OCI-LY7 (cell line): Measurements from ENCODE around the gene NDC1. TPM values are rescaled to one million over a fixed set of nuclear protein-coding genes. Genes with fewer than 3 reads are reported as not detected.

Experiments used
- BruUV-seq: library from RNA; stranded (reverse); fragments of 400-500 nt; replicated peaks from 2 replicates; lab custom pipeline; 2021; lab: Mats Ljungman, UMichigan
- CTCF ChIA-PET: fragments of 300-600 bp; sonication (Branson Sonifier 250); formaldehyde crosslinking; loops from one replicate; lab custom pipeline; 2022; ENCODE audit warnings: antibody characterized with exemption; ENCODE audit not compliant: unreplicated experiment; lab: Charles Lee
- POLR2A ChIA-PET: fragments of 300-600 bp; sonication (Branson Sonifier 250); formaldehyde crosslinking; loops from one replicate; lab custom pipeline; 2022; ENCODE audit warnings: antibody characterized with exemption; lab: Charles Lee
- DNase-seq: peaks from one replicate; pipeline ENCODE4 v3.0.0-alpha.2; 2015; ENCODE audit warnings: low spot score
- H2AFZ ChIP-seq: fragments of 200-600 bp; sonication (generic), shearing (Covaris generic); 2 replicates; pipeline ENCODE4 v1.6.1; 2014; ENCODE audit warnings: mild to moderate bottlenecking, antibody characterized with exemption, low read length, moderate library complexity
- H3K27ac ChIP-seq: fragments of 200-600 bp; sonication (generic); 2 replicates; pipeline ENCODE4 v1.5.1; 2014; ENCODE audit warnings: mixed run types, low read depth, mild to moderate bottlenecking, moderate library complexity, low read length, inconsistent platforms; ENCODE audit not compliant: poor library complexity, severe bottlenecking
- H3K36me3 ChIP-seq: fragments of 200-600 bp; sonication (generic); 2 replicates; pipeline ENCODE4 v1.6.1; 2014; ENCODE audit warnings: mild to moderate bottlenecking, antibody characterized with exemption, low read length, moderate library complexity, mixed read lengths; ENCODE audit not compliant: insufficient read depth
- H3K4me1 ChIP-seq: fragments of 200-600 bp; sonication (generic); 2 replicates; pipeline ENCODE4 v1.5.1; 2014; ENCODE audit warnings: mild to moderate bottlenecking, low read length; ENCODE audit not compliant: insufficient read depth, poor library complexity, severe bottlenecking
- H3K4me2 ChIP-seq: fragments of 200-600 bp; sonication (generic); 2 replicates; pipeline ENCODE4 v1.6.1; 2014; ENCODE audit warnings: mild to moderate bottlenecking, low read length
- H3K4me3 ChIP-seq: fragments of 200-600 bp; sonication (generic); 2 replicates; pipeline ENCODE4 v1.5.1; 2014; ENCODE audit warnings: mild to moderate bottlenecking, low read depth, low read length; ENCODE audit not compliant: poor library complexity, severe bottlenecking
- H3K79me2 ChIP-seq: fragments of 200-600 bp; sonication (generic); 2 replicates; pipeline ENCODE4 v1.6.1; 2016; ENCODE audit warnings: low read depth, mild to moderate bottlenecking, low read length, moderate library complexity, mixed read lengths; ENCODE audit not compliant: insufficient read depth
- H3K9me2 ChIP-seq: fragments of 200-600 bp; sonication (generic); 2 replicates; pipeline ENCODE4 v1.6.1; 2016; ENCODE audit warnings: mild to moderate bottlenecking, low read length, mixed read lengths; ENCODE audit not compliant: insufficient read depth
- H3K9me3 ChIP-seq: fragments of 200-600 bp; sonication (generic); 2 replicates; pipeline ENCODE4 v1.6.1; 2014; ENCODE audit warnings: mild to moderate bottlenecking, mixed run types, low read length, mixed read lengths
- H4K20me1 ChIP-seq: fragments of 200-600 bp; sonication (generic); 2 replicates; pipeline ENCODE4 v1.6.1; 2014; ENCODE audit warnings: mild to moderate bottlenecking, antibody characterized with exemption, low read length, moderate library complexity, mixed read lengths; ENCODE audit not compliant: insufficient read depth
- CTCF ChIP-seq: fragments of 200-600 bp; sonication (generic); conservative IDR thresholded peaks from 2 replicates; pipeline ENCODE4 v1.5.1; 2014; ENCODE audit warnings: mild to moderate bottlenecking, antibody characterized with exemption, low read length, moderate library complexity, mixed read lengths
- EZH2phosphoT487 ChIP-seq: fragments of 200-600 bp; sonication (generic); IDR thresholded peaks from 2 replicates; pipeline ENCODE4 v1.6.1; 2018; ENCODE audit warnings: low read depth, borderline replicate concordance, mild to moderate bottlenecking, mixed run types, antibody characterized with exemption, low read length, moderate library complexity, mixed read lengths
- intact Hi-C: fragments of 100-400 bp; cut with micrococcal nuclease; formaldehyde crosslinking; loops from one replicate; pipeline ENCODE4 v1.10.0; 2022; ENCODE audit not compliant: unreplicated experiment
- total RNA-seq, 2 experiments: library from RNA; depleted of rRNA in 1 of 2; stranded (reverse); fragments of >200 nt in 1 of 2; shearing (Covaris generic) in 1 of 2; gene quantifications; 2 replicates each; pipeline ENCODE4 v1.2.3, GENCODE V29; 2014 to 2022

Gene NDC1
- total RNA-seq, 2 experiments from 2014 or later: 51.8 to 71.5 TPM

DNA sequence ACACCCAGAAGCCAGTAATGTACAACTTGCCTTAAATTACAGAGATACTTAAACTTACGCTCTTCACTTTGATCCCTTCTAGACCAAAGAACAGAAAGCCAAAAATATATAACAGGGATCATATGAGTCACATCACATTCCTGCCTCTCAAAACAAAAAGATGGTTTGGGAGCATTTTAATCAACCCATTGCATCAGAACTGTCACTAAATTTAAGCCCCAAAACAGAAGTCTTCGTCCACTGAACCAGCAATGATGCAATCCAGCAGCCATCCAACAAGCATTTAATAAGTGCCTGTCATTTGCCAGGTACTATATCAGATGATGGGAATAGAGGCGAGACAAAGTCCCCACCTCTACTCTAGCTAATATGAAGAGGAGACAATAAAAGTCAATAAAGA lies 56.4 kb downstream of the NDC1 start:
- H3K79me2 ChIP-seq: peaks cover 7% of the 10 kb centered on the region; the same call in 1 of the 2 replicates
- H3K4me1 ChIP-seq: no peaks in the 10 kb centered on the region
- no peak for DNase-seq
- peaks cover 96% of the 10 kb centered on the region for H3K36me3 ChIP-seq
- ChIA-PET CTCF (no interaction called here), POLR2A (interaction anchor here (0.7 kb wide), 1 partner anchor 231 kb away, joined by 3 read pairs; no protein-coding TSS in a partner anchor)
- no peaks in the 10 kb centered on the region for H3K9me3 ChIP-seq
- no peak overlapping the region for H3K4me2 ChIP-seq
- no peaks in the 10 kb centered on the region for H3K9me2 ChIP-seq
- H3K4me3 ChIP-seq: no peak overlapping the region
- H3K27ac ChIP-seq: no peak overlapping the region
- H4K20me1 ChIP-seq: peaks cover 5% of the 10 kb centered on the region; the same call in 1 of the 2 replicates
- intact Hi-C loops: no loop called here
- no peak overlapping the region for H2AFZ ChIP-seq
- no peak for TF ChIP-seq CTCF
- no peak for TF ChIP-seq EZH2phosphoT487
- no TSS peak for BruUV-seq

DNA sequence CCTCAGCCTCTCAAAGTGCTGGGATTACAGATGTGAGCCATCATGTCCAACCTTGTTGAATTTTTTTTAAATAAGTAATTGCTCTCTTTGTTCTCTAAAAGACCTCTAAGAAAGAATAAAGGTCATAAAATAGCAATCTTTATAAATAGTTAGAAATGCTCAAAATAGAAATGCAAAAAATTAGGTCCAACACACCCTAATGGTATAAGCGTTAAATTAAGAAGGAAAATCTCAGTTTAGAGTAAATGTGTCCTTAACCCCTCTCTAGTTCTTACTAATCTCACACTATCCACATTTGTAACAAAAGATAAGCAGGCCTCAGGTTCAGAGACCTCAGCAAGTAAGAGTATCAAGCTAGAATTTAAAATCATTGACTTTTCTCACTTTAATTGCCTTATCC lies 60.8 kb downstream of the NDC1 start:
- TF ChIP-seq EZH2phosphoT487 (no peak), CTCF (no peak)
- BruUV-seq: no TSS peak
- H3K79me2 ChIP-seq: peaks cover 11% of the 10 kb centered on the region; the same call in 1 of the 2 replicates
- H3K9me2 ChIP-seq: no peaks in the 10 kb centered on the region
- ChIA-PET POLR2A (interaction anchor here (0.6 kb wide), 2 partner anchors 12 to 13 kb away, joined by 3 read pairs; no protein-coding TSS in a partner anchor), CTCF (no interaction called here)
- no peak for DNase-seq
- intact Hi-C loops: no loop called here
- H3K4me3 ChIP-seq: no peak overlapping the region
- H3K4me2 ChIP-seq: no peak overlapping the region
- no peaks in the 10 kb centered on the region for H3K4me1 ChIP-seq
- no peak overlapping the region for H2AFZ ChIP-seq
- peaks cover 95% of the 10 kb centered on the region for H3K36me3 ChIP-seq
- no peaks in the 10 kb centered on the region for H3K9me3 ChIP-seq
- no peak overlapping the region for H3K27ac ChIP-seq
- peaks cover 5% of the 10 kb centered on the region; the same call in 1 of the 2 replicates for H4K20me1 ChIP-seq

DNA sequence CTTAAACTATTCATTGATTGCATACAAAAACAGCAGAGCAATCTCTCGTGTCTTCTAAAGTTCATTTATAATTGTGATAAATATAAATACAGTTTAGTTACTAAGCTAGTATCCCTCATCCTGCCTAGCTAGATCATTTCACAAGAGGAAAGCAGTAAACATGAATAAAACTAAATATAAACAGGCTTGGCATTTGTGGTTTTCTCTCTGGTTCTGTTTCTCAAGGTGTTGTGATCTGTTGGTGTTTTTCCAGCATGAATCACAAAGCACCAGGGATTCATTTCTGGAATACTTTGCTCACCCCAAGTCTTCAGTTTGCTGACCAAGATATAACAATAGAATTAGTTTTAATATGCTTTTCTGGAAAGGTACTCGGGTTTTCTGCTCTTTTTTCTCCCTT lies 66.4 kb downstream of the NDC1 start:
- Histone ChIP-seq H3K9me2 (no peaks in the 10 kb centered on the region), H3K4me2 (no peak overlapping the region), H3K4me3 (no peak overlapping the region), H3K79me2 (0 out of 2 replicates have a peak, but pooled peaks cover 5% of the 10 kb centered on the region), H3K27ac (no peak overlapping the region), H4K20me1 (no peaks in the 10 kb centered on the region), H3K4me1 (no peaks in the 10 kb centered on the region), H2AFZ (no peak overlapping the region), H3K9me3 (no peaks in the 10 kb centered on the region), H3K36me3 (peaks cover 94% of the 10 kb centered on the region)
- TF ChIP-seq EZH2phosphoT487 (no peak), CTCF (no peak)
- POLR2A ChIA-PET: interaction anchor here (0.7 kb wide), 1 partner anchor 490 kb away, joined by 3 read pairs; no protein-coding TSS in a partner anchor
- CTCF ChIA-PET: no interaction called here
- intact Hi-C loops: loop anchor here (5.0 kb wide), 1 partner anchor 46 kb away; no protein-coding TSS in a partner anchor
- DNase-seq: no peak
- no TSS peak for BruUV-seq
